Fibroblast of pulmonary artery (primary cell): ENCODE data around the gene TC2N.
A peak's percentile ranks its signal among the peaks of the same experiment; 100 is the strongest.

Source experiments
- DNase-seq: peaks from one replicate; pipeline ENCODE4 v3.0.0-alpha.2; 2010; ENCODE audit warnings: low read depth
- H3K4me3 ChIP-seq: replicated peaks from 2 replicates; pipeline ENCODE4 v1.5.1; 2011; ENCODE audit warnings: low read depth, mild to moderate bottlenecking, control low read depth, low read length, moderate library complexity
- TF ChIP-seq, protein P1 (sequence below): IDR thresholded peaks from 2 replicates; pipeline ENCODE4 v1.5.1; 2011; ENCODE audit warnings: mild to moderate bottlenecking, control low read depth, low read length, inconsistent platforms; ENCODE audit errors: missing control alignments

The TC2N gene

DNA sequence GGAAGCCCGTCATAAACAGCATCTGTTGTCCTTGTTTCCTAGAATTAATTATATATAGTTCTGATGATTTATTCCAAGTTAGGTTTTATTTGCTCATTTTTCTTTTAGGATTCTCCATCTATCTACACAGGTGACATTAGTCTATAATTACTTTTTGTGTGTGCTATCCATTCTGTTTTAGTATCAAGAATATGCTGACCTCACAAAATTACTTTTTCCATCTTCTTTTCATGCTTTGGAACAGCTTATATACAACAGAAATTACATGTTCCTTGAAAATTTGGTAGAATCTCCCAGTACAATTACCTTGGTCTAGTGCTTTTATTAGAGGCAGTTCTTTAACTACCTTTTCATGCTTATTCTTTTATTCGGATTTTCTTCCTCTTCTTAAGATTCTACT, 81.1 kb downstream of the TC2N start:
- H3K4me3 ChIP-seq, result no peak overlapping the region
- DNase-seq, result no peak
- TF ChIP-seq, protein P1, sequence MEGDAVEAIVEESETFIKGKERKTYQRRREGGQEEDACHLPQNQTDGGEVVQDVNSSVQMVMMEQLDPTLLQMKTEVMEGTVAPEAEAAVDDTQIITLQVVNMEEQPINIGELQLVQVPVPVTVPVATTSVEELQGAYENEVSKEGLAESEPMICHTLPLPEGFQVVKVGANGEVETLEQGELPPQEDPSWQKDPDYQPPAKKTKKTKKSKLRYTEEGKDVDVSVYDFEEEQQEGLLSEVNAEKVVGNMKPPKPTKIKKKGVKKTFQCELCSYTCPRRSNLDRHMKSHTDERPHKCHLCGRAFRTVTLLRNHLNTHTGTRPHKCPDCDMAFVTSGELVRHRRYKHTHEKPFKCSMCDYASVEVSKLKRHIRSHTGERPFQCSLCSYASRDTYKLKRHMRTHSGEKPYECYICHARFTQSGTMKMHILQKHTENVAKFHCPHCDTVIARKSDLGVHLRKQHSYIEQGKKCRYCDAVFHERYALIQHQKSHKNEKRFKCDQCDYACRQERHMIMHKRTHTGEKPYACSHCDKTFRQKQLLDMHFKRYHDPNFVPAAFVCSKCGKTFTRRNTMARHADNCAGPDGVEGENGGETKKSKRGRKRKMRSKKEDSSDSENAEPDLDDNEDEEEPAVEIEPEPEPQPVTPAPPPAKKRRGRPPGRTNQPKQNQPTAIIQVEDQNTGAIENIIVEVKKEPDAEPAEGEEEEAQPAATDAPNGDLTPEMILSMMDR, result no peak

DNA sequence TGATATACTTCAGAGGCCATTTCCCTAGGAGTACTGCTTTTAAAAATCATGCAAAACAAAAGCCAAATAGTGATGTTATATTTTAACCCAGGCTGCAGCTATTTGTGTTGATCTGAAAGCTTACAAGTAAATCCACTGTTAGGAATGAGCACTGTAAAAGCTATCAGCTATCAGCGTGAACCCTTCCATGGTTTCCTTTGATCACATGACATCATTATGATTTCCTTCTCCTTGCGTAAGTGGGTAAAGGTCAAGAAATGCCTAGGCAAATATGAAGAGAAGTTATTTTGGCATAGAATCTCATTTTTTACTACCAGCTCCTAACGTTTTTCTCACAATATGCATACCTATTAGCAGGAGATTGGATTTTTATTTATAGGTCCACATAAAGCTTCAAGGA, 86.9 kb downstream of the TC2N start:
- no peak for DNase-seq
- H3K4me3 ChIP-seq, result no peak overlapping the region
- TF ChIP-seq, protein P1, result no peak

DNA sequence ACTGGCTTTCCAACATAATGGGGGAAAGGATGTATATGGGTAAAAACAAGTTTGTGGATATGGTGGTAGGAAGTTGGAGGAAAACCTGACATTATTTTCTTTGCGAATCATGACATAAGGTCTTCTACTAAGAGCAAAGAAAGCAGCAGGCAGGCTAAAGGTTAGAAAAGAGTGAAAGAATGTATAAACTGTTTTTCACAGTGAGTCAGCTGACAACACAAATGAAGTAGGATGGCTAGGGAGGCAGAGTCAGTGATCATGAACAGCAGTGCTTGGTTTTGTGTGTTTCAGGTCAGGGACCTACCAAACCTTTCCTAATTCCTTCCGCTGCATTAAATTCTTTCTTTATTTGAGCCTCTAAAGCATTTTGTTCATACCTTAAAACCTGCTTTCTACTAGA, 89.1 kb downstream of the TC2N start:
- DNase-seq, result no peak
- no peak overlapping the region for H3K4me3 ChIP-seq
- TF ChIP-seq, protein P1, result no peak

DNA sequence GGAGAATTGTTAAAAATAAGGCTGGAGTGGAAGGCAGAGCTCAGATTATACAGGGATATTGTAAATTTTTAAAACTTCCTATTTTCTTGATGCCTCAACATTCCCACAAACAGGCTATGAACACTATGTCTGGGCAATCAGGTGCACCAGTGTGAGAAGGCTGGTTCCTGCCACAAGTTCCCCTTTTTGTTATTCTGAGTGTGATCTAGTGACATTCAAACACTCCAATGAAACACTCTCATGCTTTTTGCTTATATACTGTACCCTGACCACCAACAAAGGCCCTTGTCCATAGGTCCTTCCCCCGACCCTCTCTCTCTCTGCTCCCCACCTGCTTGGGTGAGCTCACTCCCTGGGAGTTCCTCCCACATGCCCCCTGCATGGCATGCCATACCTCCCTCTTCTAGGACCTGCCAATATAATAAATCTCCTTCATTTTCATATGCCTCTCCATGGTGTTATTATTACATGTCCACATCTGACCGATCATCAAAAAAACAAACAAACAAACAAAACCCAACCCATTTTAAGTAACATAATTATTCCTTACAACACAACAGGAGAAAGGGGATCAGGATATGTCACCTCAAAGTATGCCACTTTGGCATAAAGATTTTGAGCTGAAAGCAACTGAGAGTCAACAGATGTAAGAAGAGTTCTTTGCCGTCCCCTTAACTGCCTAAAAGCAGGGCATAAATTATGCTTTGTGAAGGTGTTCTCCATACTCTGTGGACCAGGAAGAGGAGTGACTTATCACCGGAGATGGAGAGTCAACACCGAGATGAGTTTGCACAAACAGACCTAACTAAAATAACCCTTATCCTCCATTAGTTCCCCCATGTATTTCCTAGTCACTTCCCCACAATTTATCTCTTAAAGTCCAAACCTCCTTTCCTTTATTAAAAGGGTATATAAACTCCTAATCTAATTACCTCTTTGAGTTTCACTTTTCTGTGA, 92.9 kb downstream of the TC2N start:
- H3K4me3 ChIP-seq, result no peak overlapping the region
- TF ChIP-seq, protein P1, result no peak
- DNase-seq, result no peak

DNA sequence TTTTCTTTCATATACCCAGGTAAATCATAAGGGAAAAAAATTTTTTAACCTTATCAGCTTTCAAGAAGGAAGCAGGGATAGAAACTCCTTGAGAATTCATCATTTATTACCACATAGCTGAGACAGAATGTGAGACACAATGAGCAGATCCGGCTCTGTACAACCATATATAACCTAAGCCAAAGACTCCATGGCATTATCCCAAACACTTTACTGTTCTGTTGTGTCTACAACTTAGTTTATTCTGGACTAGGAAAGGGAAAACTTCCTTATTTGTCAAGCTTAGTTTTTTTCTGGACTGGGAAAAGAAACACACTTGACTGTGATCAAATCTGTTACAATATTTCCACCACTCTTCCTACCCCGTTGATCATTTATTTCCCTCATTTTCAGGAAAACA, 97.2 kb downstream of the TC2N start:
- TF ChIP-seq, protein P1, result no peak
- no peak overlapping the region for H3K4me3 ChIP-seq
- no peak for DNase-seq

DNA sequence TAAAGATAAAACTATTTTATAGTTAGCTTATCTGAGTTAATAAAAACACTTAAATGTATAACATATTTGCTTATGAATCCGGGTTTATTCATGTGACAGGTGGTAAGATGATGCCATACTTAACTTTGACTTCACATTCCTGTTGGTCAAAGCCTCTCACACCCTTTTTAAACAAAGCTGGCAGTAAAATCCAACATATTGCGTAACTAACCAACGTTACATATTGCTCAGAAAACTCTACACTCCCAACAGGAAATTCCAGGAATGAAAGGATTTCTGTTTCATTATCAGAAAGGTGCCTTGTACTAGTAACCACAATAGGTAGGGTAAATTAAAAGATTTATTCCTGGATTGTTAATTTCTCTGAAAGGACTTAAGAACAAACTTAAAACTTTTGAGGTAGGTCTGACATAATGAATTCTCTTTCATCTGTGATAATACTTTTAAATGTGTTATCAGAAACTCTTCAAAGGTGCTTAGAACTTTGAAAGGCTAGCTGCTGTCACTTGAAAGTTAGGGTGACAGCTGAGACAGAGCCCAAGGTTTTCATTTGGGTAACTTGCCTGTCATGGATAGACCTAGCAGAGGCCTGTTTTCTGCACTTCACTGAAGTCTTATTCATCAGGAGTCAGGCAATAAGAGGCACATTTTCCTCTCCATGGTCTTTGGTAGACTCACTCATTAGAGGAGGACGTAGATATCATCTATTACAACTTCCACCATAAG, 111.6 kb downstream of the TC2N start:
- TF ChIP-seq, protein P1, result no peak

More for the DNA sequence above, 111.6 kb downstream of the TC2N start:
- H3K4me3 ChIP-seq, result no peak overlapping the region
- peak; percentile 62 for DNase-seq
